ENCODE measurements around the gene UQCRH.

Gene UQCRH

GRCh38 chr1:46303038-46303871, at the start of gene UQCRH, which contains the start of gene LRRC41:
Gene UQCRH, plus strand, starts transcription at chr1:46303698. Its CDS starts 69 bp downstream, at chr1:46303767.
Gene LRRC41, minus strand, starts transcription at chr1:46303616. Its CDS starts 294 bp downstream, at chr1:46303322.
- TF ChIP-seq GATA3 (IDR thresholded peaks at IDR 0.05; ENCODE audit: low read depth, low read length) (no peak), GATA2 (IDR thresholded peaks at IDR 0.05; ENCODE audit: low read depth, low read length) (no peak)

- TF ChIP-seq GATA2 (IDR thresholded peaks at IDR 0.05; ENCODE audit: low read depth, low read length) (no peak), GATA3 (IDR thresholded peaks at IDR 0.05; ENCODE audit: low read depth, low read length) (no peak)
Measured at GRCh38 chr1:46254668-46255067, 48.8 kb upstream of the UQCRH start.

DNA sequence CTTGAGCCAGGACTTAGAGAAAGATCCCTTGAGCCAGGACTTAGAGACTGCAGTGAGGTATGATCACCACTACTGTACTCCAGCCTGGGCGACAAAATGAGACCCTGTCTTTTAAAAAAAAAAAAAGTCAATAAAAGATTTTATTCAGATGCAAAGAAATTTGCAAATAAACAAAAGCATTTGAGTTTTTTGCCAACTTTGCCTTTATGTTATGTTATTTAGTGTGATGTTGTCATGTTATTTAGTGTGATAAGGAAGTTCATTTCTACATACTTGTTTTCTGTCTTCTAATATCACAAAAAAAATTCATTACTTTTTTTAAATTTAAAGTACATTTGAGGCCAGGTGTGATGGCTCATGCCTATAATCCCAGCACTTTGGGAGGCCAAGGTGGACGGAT, 47.0 kb upstream of the UQCRH start:
- no peak for TF ChIP-seq GATA2 (IDR thresholded peaks at IDR 0.05; ENCODE audit: low read depth, low read length)
- TF ChIP-seq GATA3 (IDR thresholded peaks at IDR 0.05; ENCODE audit: low read depth, low read length), result no peak

DNA sequence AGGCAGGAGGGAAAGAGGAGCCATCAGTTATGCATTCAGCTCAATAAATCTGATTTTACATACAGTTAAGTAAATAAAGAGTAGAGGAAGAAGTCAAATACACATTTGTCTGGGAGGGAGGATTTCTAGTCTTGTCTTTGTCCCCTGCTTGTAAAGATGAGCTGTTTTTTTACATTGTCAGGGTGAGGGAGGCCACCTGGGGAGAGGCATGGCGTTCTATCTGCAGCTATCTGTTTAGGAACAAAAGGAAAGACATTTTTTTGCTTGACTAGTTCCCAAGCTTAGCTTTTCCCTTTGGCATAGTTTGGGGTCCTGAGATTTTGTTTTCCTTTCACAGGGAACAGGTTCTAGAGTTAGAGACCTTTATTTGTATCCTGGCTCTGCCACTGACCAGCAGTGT, 41.0 kb upstream of the UQCRH start:
- TF ChIP-seq GATA2 (IDR thresholded peaks at IDR 0.05; ENCODE audit: low read depth, low read length) (no peak), GATA3 (IDR thresholded peaks at IDR 0.05; ENCODE audit: low read depth, low read length) (no peak)

DNA sequence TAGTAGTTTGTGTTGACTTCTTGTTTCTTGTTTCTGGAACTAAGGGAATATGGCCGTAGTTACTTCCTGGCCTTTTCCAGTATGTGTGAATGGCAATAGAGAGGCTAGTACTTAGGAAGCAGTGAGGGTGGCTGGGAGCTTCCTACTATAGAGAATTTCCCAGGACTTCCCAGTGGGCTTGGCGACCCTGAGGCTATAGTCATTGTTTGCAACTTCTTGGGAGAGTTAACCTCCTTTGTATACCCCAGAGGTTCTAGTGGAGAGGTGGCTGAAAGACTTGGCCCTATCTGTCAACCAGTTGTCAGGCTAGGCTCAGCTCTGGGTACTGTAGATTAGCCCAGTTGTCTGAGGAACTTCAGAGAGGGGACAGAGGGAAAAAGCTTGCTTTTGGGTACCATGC, 40.4 kb upstream of the UQCRH start:
- TF ChIP-seq GATA2 (IDR thresholded peaks at IDR 0.05; ENCODE audit: low read depth, low read length), result no peak
- no peak for TF ChIP-seq GATA3 (IDR thresholded peaks at IDR 0.05; ENCODE audit: low read depth, low read length)

DNA sequence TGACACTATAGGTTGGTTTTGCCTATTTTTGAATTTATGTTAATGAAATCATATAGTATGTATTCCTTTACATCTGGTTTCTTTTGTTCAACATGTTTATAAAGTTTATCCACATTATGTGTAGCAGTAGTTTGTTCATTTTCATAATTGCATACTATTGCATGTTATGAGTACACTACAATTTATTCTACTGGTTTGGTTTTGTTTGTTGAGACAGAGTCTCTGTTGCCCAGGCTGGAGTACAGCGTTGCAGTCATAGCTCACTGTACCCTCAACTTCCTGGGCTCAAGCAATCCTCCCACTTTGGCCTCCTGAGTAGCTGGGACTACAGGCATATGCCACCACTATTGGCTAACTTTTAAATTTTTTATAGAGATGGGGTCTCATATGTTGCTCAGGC, 34.9 kb upstream of the UQCRH start:
- TF ChIP-seq GATA2 (IDR thresholded peaks at IDR 0.05; ENCODE audit: low read depth, low read length), result no peak
- TF ChIP-seq GATA3 (IDR thresholded peaks at IDR 0.05; ENCODE audit: low read depth, low read length), result no peak

GRCh38 chr1:46274225-46275029, 29.1 kb upstream of the UQCRH start:
- TF ChIP-seq GATA3 (IDR thresholded peaks at IDR 0.05; ENCODE audit: low read depth, low read length) (no peak), GATA2 (IDR thresholded peaks at IDR 0.05; ENCODE audit: low read depth, low read length) (no peak)

DNA sequence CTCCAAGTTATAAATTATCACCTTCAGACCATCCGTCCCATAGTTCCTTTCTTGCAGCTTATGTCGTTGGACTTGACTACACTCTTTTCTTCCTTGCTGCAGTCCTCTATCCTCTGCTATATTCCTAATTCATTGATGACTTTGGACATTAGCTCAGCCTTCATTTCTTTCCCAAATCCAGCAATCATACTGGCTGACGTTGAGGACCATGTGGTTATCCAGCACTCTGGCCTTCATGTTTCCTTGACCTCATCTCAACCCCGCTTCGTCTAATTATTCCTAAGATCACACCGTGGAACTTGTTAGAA, 28.5 kb upstream of the UQCRH start:
- no peak for TF ChIP-seq GATA2 (IDR thresholded peaks at IDR 0.05; ENCODE audit: low read depth, low read length)
- no peak for TF ChIP-seq GATA3 (IDR thresholded peaks at IDR 0.05; ENCODE audit: low read depth, low read length)

- TF ChIP-seq GATA2 (IDR thresholded peaks at IDR 0.05; ENCODE audit: low read depth, low read length) (no peak), GATA3 (IDR thresholded peaks at IDR 0.05; ENCODE audit: low read depth, low read length) (no peak)
Measured at GRCh38 chr1:46277658-46278373, 25.7 kb upstream of the UQCRH start.

DNA sequence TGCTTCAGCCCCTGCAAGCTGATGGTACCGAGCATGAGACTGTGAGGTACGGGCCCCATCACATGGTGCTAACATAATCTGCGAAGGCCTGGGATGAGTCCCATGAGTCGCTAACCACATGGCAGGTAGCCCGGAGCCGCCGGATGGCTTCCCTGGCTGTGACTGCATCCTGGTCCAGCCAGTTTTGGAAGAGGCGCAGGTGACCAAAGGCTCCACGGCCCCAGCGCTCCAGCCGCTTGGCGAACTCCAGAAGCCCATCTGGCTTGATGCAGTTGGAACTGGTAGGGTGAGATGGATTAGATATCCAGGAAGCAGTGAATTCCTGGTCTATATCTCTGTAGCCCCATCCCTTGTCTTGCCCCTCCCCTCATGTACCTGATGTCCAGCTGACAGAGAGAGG, 24.7 kb upstream of the UQCRH start:
- TF ChIP-seq GATA2 (IDR thresholded peaks at IDR 0.05; ENCODE audit: low read depth, low read length), result no peak
- TF ChIP-seq GATA3 (IDR thresholded peaks at IDR 0.05; ENCODE audit: low read depth, low read length), result no peak

DNA sequence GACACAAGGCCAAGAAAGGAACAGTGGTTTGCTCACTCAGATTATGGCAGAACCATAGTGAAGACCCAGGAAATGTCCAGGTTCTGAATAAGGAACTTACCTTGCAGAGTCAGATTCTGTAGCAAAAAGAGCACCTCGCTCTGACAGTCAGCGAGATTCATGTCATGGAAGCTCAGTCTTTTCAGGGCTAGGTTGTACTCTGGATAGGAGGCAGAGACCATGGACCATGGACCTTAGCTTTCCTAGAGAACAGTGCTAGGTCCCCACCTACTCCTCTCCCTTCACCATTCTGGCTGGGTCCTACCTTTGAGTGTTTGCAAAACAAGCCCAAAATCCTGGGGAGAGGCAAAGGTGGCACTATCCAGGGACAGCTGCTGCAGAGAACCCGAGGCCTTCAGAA, 23.4 kb upstream of the UQCRH start:
- TF ChIP-seq GATA3 (IDR thresholded peaks at IDR 0.05; ENCODE audit: low read depth, low read length) (no peak), GATA2 (IDR thresholded peaks at IDR 0.05; ENCODE audit: low read depth, low read length) (no peak)

DNA sequence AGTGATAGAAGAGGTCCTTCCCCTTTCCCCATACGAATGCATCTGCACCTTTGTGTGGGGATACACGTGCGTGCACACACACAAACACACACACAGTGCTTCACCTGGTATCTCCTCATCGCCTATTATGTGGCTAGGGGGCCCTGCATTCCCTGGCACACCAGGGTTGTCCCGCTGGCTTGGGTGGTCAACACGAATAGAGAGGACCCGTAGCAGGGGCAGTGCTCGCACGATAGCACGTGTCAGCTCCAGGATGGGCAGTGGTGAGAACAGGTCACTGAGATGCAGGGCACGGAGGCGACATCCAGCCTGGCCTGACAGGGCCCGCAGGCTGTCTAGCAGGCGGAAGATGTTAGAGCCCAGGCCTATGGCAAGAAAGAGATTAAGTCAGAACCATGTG, 22.5 kb upstream of the UQCRH start:
- TF ChIP-seq GATA2 (IDR thresholded peaks at IDR 0.05; ENCODE audit: low read depth, low read length), result no peak
- no peak for TF ChIP-seq GATA3 (IDR thresholded peaks at IDR 0.05; ENCODE audit: low read depth, low read length)

DNA sequence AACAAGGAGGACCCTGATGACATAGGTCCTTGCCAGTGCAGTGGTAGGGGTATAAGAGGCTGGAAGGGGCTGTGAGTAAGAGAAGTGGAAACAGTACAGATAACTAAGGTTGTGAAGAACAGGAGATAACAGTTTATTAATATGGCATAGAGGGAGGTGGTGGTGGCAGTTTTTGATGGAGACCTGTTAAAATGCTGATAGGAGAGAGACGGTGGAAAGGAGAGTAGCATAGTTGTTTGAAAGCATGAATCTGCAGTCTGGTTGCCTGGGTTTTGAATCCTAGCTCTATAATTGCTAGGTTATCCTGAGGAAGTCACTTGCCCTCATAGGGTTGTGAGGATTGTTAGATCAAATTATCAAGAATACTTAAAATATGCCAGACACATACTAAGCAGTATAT, 19.4 kb upstream of the UQCRH start:
- no peak for TF ChIP-seq GATA3 (IDR thresholded peaks at IDR 0.05; ENCODE audit: low read depth, low read length)
- no peak for TF ChIP-seq GATA2 (IDR thresholded peaks at IDR 0.05; ENCODE audit: low read depth, low read length)

Measured in SH-SY5Y (cell line).